ENCODE results near the gene SLC12A4.
"Not testable (repeated sequence)": the region's sequence is repeated elsewhere in the genome, so short reads cannot be mapped to it uniquely, and the experiment has no call there.

SLC12A4 gene

GRCh38 chr16:67924140-67924906, 44.1 kb downstream of the SLC12A4 start:
- DNase-seq, result no peak

GRCh38 chr16:67923414-67924116, 44.9 kb downstream of the SLC12A4 start:
- no peak for DNase-seq

- no peak for DNase-seq
These were observed 45.7 kb downstream of the SLC12A4 start for GRCh38 chr16:67922740-67923139.

- no peak for DNase-seq
These were observed 46.2 kb downstream of the SLC12A4 start for GRCh38 chr16:67922221-67922620.

GRCh38 chr16:67919622-67920221, 48.7 kb downstream of the SLC12A4 start:
- no peak for DNase-seq

- DNase-seq, result peak; percentile 83
These were observed 50.6 kb downstream of the SLC12A4 start for GRCh38 chr16:67917852-67918236.

GRCh38 chr16:67917140-67917851, 51.1 kb downstream of the SLC12A4 start:
- no peak for DNase-seq

GRCh38 chr16:67915831-67916723, 52.4 kb downstream of the SLC12A4 start:
- no peak for DNase-seq

- DNase-seq, result not testable (repeated sequence)
These were observed 53.0 kb downstream of the SLC12A4 start for GRCh38 chr16:67915496-67915769.

- no peak for DNase-seq
These were observed 53.5 kb downstream of the SLC12A4 start for GRCh38 chr16:67914758-67915495.

- DNase-seq, result peak; percentile 17
These were observed 58.3 kb downstream of the SLC12A4 start for GRCh38 chr16:67910158-67910557.

GRCh38 chr16:67909056-67909742, 59.2 kb downstream of the SLC12A4 start:
- no peak for DNase-seq

- no peak for DNase-seq
These were observed 60.8 kb downstream of the SLC12A4 start for GRCh38 chr16:67907397-67908180.

GRCh38 chr16:67902831-67903230, 65.6 kb downstream of the SLC12A4 start:
- DNase-seq, result no peak

- no peak for DNase-seq
These were observed 66.7 kb downstream of the SLC12A4 start for GRCh38 chr16:67901734-67902133.

- DNase-seq, result no peak
These were observed 71.2 kb downstream of the SLC12A4 start for GRCh38 chr16:67897231-67897630.

- DNase-seq, result no peak
These were observed 74.6 kb downstream of the SLC12A4 start for GRCh38 chr16:67893743-67894399.
